GM19240 (cell line): ENCODE measurements around the gene ALK.

ENCODE experiments used
- DNase-seq: peaks from one replicate; pipeline ENCODE4 v3.0.0; 2011; ENCODE audit warnings: low spot score; ENCODE audit not compliant: insufficient read length

The ALK gene

DNA sequence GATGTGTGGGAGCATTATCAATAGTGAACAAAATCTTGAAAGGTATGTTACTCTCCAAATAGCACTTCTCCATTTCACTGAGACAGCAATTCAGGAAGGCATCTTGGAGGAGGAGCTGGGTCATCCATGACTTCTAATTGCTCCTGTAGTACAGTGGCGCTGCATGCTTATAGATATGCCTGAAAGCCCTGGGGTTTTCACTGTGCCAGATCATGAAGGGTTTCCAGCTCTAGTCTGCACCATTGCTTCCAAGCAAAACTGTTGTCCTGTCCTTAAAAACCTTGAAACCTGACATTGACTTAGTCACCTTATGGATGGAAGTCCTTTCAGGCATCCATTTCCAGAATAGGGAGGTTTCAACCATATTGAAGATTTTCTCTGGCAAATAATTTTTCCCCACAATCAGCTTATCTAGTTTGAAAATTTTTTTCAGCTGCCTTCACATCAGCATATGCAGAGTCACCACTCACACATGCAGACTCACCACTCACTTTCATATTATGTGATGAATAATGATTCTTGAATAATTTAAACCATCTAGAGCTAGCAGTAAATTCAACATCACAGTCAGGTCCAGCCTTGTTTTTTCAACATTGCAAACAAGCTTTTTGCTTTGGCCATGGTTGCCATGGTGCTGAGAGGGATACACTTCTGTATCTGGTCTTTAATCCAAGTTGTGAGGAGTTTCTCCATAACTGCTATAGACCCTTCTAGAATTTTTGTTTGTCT is 509.0 kb downstream of the ALK start:
- DNase-seq: no peak

GRCh38 chr2:29405707-29406106 is 515.7 kb downstream of the ALK start:
- DNase-seq: no peak

GRCh38 chr2:29405266-29405665 is 516.1 kb downstream of the ALK start:
- no peak for DNase-seq

- DNase-seq: no peak
These were observed 519.4 kb downstream of the ALK start for GRCh38 chr2:29401994-29402393.

- no peak for DNase-seq
These were observed 520.3 kb downstream of the ALK start for GRCh38 chr2:29400930-29401653.

GRCh38 chr2:29398384-29399237 is 522.8 kb downstream of the ALK start:
- no peak for DNase-seq

- DNase-seq: no peak
These were observed 523.7 kb downstream of the ALK start for GRCh38 chr2:29397713-29398112.

DNA sequence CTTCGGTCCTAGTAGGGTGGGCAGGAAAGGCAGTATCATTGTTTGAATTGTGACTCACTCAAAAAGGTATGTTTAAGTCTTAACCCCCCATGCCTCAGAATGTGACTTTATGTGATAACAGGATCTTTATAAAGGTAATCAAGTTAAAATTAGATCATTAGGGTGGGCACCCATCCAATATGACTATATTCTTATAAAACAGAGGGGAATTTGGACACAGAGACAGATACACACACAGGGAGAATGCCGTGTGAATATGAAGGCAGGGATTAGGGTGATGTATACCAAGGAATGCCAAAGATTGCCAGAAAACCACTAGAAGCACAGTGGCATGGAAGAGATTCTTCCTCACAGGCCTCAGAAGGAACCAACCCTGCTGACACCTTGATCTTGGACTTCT is 524.3 kb downstream of the ALK start:
- no peak for DNase-seq

DNA sequence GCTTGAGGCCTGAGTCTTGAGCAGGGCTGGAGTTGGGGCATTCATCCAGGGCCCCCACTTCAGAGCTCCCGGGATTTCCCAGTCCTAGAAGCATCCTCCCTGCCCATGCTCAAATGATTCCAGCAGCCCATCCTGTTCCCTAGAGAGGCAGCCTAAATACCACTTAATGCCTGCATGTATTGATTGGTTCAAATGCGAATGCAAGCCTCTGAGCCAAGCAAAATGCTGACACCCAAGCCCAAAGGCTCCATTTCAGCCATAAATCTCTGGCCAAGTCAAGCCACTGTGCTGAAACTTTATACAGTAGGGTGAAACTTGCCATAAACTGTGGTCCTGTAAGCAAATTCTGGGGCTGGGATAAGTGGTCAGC is 526.4 kb downstream of the ALK start:
- no peak for DNase-seq

DNA sequence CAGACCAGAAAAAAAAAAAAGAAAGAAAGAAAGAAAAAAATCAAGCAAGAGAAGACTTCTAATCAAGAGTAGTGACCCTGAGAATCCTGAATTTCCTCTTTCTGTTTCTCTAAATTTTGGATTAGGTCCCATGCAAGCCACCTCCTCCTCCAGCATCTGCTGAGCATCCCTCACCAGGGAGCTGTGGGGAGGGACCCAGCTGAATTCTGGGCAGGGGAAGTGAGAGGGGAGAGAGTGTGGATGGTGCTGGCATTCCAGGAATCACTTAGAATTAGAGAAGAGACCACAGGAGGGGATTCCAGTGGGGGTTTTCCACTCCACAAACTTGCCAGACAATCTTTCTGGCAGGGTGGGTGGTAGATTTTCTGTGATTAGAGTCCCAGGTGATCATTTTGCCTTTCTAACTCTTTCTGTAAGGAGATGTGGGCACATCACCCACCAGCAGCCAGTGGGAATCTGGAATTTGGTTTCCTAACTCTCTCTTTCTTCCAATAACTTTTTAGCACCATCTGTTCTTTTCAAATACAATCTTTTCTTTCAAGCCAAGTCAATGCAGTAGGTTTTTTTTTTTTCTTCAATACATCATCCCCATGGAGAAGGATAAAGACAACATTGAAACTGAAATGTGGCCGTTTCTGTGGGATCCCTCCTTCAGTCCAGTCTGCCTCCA is 526.9 kb downstream of the ALK start:
- no peak for DNase-seq

- DNase-seq: no peak
These were observed 527.7 kb downstream of the ALK start for GRCh38 chr2:29393676-29394075.

DNA sequence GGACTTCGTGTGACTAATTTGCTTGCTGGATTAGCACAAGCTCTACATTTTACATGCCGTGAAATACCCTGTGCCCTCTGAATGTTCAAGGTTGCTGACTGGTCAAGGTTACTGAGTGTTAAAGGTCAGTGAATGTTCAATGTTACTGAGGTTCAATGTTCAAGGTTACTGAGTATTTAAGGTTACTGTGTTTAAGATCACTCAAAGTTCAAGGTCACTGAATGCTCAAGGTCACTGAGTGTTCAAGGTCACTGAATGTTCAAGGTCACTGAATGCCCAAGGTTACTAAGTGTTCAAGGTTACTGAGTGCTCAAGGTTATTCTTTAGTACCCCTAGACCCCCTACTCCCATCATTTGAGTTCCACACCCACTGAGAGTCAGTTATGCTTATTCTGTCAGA is 528.6 kb downstream of the ALK start:
- DNase-seq: no peak

- DNase-seq: no peak
These were observed 531.2 kb downstream of the ALK start for GRCh38 chr2:29390136-29390535.

DNA sequence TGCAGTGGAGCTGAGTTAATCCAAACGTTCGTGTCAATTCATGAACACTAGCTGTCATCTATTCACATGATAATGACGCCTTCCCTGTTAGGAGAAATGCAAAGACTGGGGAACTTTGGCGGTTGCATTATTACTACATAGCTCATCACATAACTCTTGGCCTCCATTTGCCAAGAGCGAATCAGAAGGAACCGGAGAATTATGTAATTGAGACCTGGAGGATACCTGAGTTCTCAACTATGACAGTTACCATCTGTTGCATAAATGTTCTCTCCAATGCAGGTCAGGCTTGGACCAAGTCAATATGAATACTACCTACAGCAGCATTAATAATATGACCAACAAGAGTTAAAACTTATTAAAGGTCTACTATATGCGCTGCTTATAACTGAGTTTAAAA is 531.7 kb downstream of the ALK start:
- DNase-seq: no peak

DNA sequence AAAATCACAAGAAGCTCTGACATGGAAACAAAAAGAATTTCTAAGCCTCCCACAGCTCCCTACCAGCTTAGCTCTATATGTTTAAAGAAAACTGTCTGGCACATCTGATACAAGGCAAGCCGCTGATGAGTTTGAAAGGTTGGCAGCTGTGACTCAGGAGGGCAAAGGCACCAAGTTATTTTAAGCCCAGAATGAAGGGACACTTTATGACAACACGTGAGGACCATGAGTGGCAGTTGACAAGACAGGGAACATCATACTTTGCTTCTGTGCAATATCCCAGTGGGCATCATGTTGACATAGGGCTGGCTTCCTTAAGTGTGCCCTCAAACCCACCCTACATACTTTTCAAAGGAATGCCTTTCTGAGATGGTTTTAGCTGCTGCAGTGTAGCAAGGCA is 533.3 kb downstream of the ALK start:
- DNase-seq: no peak

DNA sequence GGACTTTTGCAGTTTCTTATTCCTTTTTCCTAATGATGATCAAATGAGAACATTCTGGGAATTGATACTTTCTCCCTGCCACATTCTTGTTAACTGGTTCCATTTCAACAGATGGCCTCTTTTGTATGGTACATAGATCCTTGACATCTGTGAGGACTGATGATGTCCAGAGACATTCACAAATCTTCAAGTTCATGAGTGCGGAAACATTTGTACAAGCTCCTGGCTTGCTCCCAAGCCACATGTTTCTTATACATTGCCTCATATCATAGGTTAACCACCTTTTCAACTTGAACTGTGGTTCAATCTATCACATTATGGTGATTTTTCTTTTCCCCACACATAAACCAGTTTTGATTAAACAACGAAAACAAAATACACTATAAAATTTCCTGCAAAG is 538.9 kb downstream of the ALK start:
- no peak for DNase-seq

DNA sequence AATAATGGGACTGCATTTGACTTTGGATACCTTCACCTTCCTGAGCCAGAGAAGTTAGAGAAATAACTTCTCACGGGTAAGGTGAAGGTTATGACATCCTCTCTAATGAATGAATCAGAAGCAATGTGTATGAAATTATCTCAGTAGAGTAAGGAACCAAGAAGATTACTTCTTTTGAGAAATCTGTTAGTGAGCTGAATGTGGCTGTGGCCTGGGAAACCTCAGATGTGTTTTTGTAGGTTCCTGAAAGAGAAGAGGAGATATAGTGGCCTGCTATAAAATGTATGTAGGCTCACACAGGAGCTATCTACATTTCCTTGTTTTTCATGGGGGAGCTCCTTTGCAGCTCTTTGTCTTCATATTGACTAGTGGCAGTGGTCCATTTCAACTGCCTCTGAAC is 543.6 kb downstream of the ALK start:
- no peak for DNase-seq

- DNase-seq: no peak
These were observed 544.8 kb downstream of the ALK start for GRCh38 chr2:29376541-29376940.

- no peak for DNase-seq
These were observed 545.5 kb downstream of the ALK start for GRCh38 chr2:29375843-29376242.

DNA sequence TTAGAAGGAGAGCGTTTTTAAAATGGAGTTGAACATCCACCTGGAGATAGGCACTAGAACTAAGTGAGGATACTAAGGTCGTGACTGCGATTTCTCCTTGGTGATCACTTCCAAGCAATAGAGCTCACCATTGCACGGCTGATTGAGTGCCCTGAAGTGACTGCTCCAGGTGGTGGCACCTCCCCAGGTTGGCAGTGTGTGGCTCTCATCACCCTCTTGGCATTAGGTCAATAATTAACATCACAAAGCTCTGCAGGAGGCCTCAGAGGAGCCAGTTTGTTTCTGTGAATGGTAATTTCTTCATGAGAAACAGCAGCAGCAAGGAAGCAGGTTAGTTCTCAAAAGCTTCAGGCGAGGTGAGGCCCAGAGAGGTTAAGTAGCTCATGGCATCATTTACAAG is 546.6 kb downstream of the ALK start:
- DNase-seq: no peak

DNA sequence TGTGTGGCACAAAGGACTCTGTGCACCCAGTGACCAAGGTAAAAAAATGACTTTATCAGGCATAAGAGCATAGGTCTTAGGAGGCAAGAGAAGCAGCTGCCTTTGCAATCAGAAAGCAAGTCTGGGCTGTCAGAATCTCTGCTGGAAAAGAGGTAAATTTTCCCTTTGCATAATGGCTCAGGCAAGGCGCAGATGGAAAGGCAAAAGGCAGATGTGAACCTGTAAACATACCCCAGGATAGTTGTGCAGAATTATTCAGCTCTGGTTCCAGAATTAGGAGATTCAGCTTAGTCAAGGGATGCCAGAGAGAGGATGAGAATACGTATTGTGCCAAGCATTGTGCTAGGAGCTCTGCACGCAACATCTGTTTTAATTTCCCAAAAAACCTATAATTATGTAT is 547.5 kb downstream of the ALK start:
- DNase-seq: no peak

GRCh38 chr2:29372185-29372584 is 549.2 kb downstream of the ALK start:
- DNase-seq: no peak
